Hematopoietic multipotent progenitor cell treated with erythropoietin and hydrocortisone succinate and interleukin-3 and kit ligand, for 8 days (in vitro differentiated cells): ENCODE measurements around the gene AGBL4.
"Not testable (repeated sequence)": the region's sequence is repeated elsewhere in the genome, so short reads cannot be mapped to it uniquely, and the experiment has no call there.

Experiments
- DNase-seq: peaks from one replicate; pipeline ENCODE4 v3.0.0-alpha.2; 2015

The AGBL4 gene

DNA sequence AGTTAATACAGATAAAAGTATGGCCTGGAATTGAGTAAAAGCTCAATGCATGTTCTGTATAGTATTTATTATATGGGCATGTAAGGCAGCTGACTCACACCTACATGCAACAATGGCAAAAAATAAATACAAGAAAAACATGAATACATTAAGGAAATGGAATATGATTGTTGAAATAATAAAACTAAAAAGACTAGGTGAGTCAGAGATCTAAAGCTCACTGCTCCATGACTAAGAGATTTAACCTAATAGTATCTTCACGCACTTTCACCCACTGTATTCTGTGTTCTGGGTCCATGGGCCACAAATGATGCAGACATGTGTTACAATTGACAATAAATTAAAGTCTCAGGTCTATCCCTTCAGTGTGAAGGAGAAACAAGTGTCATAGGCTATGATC is 607.0 kb downstream of the AGBL4 start:
- DNase-seq: no peak

DNA sequence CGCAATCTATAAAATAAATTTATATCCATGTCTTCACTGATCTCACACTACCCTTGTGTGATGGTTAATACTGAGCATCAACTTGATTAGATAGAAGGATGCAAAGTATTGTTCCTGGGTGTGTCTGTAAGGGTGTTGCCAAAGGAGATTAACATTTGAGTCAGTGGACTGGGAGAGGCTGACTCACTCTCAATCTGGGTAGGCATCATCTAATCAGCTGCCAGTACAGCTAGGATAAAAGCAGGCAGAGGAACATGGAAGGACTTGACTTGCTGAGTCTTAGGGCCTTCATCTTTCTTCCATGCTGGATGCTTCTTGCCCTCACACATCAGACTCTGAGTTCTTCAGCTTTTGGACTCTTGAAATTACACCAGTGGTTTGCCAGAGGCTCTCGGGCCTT is 615.4 kb downstream of the AGBL4 start:
- no peak for DNase-seq

DNA sequence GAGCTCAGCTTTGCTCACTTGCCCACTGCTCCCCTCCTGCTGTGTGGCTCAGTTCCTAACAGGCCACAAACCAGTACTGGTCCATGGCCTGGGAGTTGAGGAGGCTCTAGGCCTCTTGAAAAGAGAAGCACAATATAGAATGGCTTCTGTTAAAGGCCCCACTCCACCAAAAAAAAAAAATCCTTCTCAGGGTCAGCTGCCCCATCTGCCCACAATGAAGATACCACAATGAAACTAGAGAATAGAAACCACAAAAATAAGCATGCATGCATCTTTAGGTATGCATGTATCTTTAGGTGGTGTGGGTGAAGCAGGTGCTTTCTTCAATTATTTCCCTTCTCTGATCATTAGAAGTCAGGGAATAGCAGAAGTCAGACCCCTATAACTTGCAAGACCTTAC is 626.7 kb downstream of the AGBL4 start:
- no peak for DNase-seq

DNA sequence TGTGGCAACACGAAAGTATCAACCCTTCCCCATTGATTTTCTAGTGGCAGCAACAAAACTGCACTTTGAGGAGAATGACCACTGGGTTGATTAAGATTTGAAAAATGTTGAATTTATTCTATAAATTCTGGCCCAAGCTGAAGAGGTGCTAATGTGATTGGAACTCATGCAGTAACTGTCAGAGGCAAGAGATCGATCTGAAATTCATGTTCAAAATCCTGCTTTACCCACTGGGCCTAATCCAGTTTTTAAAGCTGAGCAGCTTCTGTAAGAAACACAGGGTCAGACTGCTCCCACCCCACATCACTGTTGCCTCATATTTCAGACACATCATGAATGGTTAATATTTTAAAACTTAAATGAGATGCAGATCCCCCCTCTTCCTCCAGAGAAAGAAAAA is 629.6 kb downstream of the AGBL4 start:
- DNase-seq: no peak

DNA sequence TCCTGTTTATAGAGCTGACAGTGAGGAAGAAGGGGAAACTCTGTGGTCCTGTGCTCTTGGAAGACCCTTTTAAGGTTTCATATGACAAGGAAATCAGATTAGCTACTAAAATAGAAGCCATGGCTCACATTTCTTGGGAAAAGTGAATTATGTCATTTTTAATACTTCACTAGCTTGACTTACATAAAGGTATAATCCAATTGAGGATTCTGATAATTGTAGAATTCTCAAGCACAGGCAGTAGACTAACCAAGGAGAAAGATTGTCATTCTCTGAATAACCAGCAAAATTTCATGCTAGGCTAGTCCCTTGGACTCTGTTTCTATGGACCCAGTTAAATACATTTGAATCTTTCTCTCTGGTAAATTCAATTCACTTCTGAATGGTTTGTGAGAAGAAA is 634.1 kb downstream of the AGBL4 start:
- no peak for DNase-seq

DNA sequence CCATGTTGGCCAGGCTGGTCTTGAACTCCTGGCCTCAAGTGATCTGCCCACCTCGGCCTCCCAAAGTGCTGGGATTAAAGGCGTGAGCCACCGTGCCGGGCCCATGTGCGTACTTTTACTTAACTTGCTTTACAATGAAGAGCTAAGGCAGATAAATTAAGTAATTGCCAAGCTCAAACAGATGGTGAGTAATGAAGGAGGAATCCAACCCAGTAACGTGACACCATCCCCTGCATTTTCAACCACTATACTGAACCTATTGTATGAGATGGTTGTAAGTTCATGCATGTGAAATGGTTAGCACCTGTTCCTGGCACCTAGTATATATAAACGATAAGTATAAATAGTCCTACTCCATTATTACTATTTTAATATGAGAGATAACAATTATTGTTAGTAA is 659.1 kb downstream of the AGBL4 start:
- no peak for DNase-seq

DNA sequence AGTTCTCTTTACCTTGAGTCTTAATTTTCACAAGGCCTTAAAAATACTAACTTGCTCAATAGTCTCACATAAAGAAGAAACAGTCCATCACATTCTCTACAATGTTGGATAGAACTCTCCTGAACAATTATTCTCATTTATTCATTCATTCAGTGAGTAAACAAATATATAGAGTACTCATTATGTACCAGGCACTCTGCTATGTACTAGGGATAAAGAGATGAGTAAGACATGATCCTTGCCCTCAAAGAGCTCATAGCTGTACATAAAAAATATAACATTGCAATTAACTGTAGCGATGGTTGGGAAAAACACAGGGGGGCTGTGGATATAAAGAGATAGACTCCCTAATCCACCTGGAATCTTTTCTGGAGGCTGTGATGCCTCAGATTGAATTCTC is 660.1 kb downstream of the AGBL4 start:
- no peak for DNase-seq

DNA sequence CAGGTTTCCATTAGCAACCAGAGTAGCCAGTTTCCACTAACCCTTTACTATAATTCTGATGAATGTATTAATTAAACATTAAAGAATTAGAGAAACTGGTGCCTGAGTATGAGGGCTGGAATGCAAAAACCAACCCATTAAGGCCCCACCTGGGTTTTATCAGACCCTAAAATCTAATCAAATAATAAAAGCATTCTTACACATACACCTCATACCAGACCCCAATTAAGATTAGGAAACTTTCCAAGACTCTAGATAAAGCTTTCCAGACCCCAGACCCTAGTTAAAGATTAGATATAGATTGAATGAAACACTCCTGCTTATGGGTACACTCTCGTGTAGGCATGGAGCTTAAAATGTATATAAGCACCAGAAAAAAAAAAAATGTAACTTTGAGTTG is 665.7 kb downstream of the AGBL4 start:
- no peak for DNase-seq

DNA sequence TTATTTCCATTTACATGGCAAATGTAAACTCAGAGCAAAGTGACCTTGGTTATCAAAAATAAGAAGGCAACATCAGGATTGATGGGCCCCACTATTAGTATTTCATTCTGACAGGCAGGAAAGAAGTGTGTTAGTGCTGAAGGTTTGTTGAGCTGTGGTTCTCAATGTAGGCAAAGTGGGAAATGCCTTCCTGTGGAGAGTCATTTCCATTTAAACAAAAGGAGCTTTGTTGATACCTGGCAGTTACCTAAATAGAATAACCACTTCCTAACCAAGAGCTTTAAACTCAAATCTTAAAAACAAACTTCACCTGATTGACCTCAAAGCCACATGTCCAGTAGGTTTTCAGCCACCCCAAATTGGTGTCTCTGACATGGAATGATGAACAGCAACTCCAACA is 667.2 kb downstream of the AGBL4 start:
- DNase-seq: no peak

DNA sequence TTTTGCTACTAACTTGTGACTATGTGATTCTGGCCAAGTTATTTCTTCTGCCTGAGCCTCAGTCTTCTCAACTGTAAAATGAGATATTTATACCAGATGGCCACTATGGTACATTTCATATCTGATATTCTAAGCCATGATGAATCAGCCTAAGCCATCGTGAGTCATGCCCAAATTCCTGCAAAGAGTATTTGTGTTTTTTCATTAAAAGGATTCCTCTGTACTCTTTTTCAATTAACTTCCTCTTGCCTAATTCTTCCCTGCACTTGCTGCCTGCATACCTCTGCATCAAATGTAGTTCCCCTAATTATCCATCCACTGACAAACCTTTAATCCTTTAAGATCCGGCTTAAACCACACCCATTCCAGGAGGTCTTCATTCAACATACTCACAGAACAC is 672.0 kb downstream of the AGBL4 start:
- no peak for DNase-seq

DNA sequence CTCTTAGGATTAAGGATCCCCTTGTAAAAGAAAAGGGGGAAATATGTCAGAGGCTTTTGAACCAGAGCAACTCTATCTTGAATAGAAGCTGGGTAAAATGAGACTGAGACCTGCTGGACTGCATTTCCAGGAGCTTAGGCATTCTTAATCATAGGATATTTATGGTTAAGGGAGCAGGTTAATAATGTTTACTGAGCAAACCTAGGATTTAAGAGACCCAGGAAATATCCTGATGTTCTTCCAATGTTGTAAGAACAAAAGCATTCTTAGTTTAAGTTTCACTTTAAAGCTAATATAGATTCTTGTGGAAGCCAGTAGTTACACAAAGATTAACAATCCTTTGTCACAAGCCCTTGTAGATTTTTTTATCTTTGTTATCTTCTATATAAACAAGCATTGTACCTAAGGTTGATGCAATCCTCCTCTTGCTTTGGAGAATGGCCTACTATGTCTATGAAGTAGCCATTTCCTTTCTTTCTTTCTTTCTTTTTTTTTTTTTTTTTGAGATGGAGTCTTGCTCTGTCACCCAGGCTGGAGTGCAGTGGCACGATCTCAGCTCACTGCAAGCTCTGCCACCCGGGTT is 676.9 kb downstream of the AGBL4 start:
- DNase-seq: no peak

DNA sequence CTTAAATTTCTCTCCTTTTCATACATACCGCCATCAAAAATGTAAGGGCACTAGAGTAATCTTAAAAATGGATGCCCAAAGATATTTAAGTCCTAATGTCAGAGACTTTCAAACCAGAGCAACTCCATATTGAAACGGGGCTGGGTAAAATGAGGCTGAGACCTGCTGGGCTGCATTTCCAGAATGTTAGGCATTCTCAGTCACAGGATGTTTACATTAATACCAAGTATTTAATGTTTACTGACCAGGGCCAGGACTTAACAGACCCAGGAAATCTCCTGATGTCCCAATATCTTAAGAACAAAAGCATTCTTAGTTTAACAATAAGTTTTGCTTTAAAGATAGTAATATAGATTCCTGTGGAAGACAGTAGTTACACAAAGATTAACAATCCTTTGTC is 683.2 kb downstream of the AGBL4 start:
- DNase-seq: no peak

DNA sequence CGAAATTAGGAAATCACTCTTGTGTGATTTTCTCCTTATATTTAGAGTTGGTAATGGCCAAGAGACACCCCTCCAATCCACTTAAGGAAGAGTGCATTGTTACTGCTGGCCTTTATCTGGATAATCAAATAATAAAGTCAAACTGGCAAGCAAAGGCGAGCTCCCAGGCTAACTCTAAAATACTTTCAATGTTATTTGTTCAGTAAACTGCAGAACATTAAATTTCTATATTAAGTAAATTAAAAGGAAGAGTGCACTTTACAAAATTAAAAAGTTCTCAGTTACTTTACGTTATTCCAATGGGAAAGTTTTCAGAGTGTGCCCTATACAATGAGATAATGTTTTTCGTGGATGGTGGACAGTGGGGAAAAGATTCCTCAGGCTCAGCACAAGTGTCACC is 684.7 kb downstream of the AGBL4 start:
- DNase-seq: no peak

DNA sequence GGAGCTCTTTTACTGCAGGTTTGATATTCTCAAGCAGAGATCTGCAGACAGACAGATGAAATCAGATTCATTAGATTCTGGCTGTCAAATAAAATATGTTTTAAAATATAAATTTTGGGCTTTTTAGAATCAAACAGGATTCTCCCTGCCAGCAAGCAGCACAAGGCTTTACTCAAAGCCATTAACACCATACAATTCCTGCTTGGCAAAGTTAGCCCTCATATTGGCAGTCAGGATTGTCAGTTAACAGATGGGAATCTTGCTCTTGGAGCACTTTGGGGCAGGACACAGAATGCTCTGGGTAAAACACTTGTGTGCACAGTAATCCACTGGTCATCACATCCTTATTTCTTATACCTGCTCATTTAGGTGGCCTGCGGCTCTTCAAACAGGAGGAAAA is 686.5 kb downstream of the AGBL4 start:
- DNase-seq: no peak

DNA sequence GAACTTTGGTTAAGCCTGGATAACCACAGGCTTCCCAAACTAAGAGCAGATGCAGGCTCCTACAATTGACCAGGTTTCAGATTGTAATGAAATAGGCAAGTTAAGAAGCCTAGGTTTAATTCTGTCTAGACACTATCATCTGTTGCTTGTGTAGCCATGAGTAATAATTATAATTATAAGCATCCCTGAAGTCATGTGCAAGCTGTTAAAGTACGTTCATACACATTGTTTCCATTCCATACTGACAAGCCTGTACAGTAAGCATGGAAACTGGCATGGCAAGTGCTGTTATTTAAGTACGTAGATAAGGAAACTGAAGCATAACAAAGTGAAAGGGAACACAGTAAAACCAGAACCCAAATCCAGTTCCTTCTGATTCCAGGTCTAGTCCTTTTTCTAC is 689.8 kb downstream of the AGBL4 start:
- no peak for DNase-seq

DNA sequence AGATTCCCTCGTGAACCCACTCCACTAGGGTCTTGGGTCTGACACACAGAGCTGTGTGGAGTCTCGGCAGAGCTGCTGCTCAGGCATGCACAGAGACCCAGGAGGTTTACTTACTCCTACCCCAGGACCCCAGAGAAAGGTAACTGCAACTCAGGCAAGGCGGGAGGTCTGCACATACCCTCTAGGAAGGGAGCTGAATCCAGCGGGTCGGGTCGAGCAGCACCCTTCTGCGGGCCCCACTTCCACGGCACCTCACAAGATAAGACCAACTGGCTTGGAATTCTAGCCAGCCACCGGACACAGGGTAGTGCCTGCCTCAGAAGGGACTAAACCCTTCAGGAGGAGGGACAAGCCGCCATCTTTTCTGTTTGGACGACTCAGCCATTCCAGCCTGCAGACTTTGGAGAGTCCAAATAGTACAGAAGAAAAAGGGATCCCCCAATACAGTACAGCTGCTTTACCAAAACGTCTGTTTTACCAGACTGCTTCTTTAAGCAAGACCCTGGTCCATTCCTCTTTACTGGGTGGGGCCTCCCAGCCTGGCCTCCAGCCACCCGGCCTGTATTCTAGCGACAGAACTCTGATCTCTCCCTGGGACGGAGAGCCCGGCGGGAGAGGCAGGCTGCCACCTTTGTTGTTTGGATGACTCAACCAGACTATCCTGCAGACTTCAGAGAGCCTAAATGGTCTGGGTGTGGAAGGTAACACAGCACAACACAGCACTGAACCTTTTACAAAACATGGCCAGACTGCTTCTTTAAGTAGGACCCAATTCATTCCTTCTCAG is 692.5 kb downstream of the AGBL4 start:
- no peak for DNase-seq

DNA sequence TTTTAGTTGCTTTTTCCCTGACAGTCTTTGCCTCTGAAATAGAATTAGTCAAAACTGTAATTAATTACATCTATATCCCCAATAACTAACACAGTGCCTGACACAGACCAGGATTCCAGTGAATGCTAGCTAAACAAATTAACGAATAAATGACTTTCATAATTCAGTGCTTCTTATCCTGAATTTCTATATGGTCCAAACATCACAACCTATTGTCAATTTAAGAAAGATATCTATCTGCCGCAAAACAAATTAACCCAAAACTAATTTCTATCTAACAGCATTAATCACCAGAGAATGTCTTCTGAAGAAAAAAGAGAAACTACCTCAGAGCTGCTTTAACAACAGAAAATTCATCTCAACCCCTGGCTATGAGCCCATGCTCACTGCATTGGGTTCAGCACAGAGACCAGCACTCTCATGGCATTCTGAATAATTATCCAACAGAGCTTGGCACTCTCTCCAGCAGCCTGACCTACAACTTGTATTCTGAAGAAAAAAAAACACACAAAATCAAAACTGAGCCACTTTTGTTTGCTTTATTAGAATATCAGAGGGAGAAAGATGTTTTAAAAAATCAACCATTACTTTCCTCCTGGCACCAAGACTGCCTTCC is 699.7 kb downstream of the AGBL4 start:
- no peak for DNase-seq

DNA sequence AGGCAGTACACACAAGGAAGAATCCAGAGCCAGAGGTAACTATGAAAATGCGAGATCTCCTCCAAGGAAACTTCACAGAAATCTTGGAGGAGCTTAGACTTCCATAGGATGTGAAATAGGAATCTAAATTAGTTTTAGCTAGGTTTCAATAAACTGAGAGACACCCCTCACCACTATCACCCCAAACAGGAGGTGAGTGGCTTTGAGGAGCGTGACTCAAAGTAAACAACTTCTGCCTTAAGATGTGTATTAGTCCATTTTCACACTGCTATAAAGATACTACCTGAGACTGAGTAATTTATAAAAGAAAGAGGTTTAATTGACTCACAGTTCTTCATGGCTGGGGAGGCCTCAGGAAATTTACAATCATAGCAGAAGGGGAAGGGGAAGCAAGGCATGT is 703.3 kb downstream of the AGBL4 start:
- not testable (repeated sequence) for DNase-seq

DNA sequence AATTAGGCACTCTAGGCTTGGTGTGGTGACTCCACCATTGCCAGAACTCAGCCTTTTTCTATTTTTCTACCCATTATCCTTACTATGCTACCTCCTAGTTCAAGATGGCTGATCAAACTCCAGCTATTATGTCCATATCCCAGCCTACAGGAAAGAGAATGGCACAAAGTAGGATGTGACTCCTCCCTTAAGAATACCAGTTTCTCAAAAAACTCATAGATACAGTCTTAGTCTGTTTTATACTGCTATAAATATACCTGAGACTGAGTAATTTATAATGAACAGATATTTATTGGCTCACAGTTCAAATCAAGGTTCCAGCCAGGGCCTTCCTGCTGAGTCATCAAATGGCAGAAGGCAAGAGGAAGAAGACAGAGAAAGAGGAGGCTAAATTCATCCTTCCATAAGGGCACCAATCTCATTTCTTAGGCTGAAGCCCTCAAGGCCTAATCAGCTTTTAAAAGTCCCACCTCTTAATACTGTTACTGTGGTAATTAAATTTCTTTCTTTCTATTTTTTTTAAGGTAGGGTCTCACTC is 704.3 kb downstream of the AGBL4 start:
- no peak for DNase-seq

DNA sequence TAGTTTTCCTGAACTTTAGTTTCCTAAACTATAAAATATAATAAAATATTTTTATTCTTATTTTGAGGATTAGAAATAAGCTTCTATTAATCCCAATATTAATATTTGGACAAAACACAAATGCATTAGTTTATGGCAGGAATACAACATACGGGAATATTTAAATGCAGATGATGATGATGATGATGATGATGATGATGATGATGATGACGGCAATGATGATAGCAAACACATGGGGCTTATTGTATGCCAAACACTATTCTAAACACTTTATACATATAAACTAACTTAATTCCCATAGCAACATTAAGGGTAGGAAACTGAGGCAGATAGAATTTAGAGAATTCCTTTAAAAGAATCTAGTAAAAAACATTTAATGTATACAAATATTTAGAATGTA is 705.5 kb downstream of the AGBL4 start:
- no peak for DNase-seq

DNA sequence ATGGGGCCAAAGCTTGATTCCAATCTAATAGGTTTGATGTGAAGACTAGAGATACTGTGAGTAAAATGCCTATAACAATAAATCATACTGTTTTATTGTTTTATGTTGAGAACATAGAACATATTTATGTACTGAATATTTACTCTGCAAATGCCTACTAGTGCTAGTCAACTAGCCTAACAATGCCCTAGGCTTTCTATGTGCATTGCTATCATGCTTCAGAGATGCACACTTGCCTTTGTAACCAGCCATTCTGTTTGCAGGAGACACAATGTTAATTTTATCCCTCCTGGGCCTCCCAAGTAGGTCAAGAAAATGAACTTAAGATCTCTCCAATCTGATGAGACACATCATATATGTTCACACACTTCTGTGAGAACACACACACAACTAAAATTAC is 716.3 kb downstream of the AGBL4 start:
- DNase-seq: no peak

DNA sequence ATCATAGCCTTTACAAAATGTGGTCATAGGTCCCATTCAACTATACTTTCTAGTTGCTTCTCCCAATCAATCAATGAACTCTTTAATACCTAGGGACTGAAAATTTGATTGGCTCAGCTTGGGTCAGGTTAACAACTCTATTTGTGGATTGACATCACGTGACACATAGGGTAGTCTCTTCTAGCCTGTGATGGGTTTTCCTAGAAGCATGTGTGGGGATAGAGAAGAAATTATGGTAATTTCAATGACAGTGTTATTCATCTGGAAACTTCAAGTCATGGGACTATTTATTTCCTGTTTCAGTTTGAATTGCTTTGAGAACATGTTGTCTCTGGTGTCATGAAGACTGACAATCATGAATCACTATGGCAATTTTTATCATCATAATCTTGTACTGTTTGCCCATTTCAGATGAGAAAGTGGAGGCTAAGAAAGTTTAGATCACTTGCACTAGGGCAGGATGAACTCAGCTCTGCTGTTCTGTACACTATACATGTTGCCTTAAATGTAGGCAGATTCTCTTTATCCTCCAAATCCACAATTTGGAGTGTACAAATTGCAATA is 717.2 kb downstream of the AGBL4 start:
- no peak for DNase-seq

DNA sequence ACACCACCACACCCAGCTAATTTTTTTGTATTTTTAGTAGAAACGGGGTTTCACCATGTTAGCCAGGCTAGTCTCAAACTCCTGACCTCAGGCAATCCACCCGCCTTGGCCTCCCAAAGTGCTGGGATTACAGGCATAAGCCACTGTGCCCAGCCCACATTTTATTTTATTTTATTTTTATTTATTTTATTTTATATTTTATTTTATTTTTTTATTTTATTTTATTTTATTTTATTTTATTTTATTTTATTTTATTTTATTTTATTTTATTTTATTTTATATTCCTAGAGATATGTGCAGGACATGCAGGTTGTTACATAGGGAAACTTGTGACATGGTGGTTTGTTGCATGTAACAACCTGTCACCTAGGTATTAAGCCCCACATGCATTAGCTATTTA is 721.4 kb downstream of the AGBL4 start:
- not testable (repeated sequence) for DNase-seq

DNA sequence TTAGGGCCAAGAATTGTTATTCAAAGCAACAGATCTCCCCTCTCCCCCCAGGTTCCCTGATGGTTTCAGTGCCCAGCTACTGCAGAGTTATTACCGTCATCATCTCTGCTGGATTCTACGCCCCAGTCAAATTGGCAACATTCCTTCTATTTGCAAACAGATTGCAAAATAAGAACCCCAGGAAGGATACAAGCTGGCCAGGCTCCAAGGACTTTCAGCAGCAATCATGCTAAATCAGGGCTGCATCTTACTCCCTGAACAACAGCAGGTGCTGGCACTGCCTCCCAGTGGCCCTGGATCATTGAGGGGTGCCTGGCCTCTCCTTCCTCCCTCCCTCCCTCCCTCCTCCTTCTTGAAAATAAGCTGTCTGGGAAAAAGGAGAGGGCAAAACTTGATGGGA is 725.5 kb downstream of the AGBL4 start:
- DNase-seq: no peak
